ENCODE results near the gene ZNF654. TPM values are rescaled to one million over a fixed set of nuclear protein-coding genes. Genes with fewer than 3 reads are reported as not detected.
A peak's percentile ranks its signal among the peaks of the same experiment; 100 is the strongest.

The ZNF654 gene
- total RNA-seq, 4 donors from 2014 or later, result 13.7 to 31.5 (median 15.7) TPM

- H3K27me3 ChIP-seq, result no peaks in the 10 kb centered on the region
- H3K36me3 ChIP-seq, result peaks cover 0 to 18% (median 0%) of the 10 kb centered on the region in 3 donors
- no peaks in the 10 kb centered on the region for H3K9me3 ChIP-seq
- peak within 1 kb of the TSS; percentile 80 to 99 (median 94) for H3K27ac ChIP-seq
- peak within 1 kb of the TSS; percentile 65 to 97 (median 82) for H3K4me3 ChIP-seq
- WGBS, 2 donors, result 0% methylated on average over 47 to 51 of the region's 57 CpGs
- H3K4me1 ChIP-seq, result peaks cover 0 to 49% (median 14%) of the 10 kb centered on the region in 4 donors
- DNase-seq (ENCODE audit: low spot score in 2 of 2), result peak; percentile 70 to 86
- TF ChIP-seq, protein P1, sequence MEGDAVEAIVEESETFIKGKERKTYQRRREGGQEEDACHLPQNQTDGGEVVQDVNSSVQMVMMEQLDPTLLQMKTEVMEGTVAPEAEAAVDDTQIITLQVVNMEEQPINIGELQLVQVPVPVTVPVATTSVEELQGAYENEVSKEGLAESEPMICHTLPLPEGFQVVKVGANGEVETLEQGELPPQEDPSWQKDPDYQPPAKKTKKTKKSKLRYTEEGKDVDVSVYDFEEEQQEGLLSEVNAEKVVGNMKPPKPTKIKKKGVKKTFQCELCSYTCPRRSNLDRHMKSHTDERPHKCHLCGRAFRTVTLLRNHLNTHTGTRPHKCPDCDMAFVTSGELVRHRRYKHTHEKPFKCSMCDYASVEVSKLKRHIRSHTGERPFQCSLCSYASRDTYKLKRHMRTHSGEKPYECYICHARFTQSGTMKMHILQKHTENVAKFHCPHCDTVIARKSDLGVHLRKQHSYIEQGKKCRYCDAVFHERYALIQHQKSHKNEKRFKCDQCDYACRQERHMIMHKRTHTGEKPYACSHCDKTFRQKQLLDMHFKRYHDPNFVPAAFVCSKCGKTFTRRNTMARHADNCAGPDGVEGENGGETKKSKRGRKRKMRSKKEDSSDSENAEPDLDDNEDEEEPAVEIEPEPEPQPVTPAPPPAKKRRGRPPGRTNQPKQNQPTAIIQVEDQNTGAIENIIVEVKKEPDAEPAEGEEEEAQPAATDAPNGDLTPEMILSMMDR (IDR thresholded peaks at IDR 0.05), result peak in 1 of 5 experiments; percentile 30
- TF ChIP-seq POLR2A (IDR thresholded peaks at IDR 0.05) (peak; percentile 43 to 63), EP300 (IDR thresholded peaks at IDR 0.05) (peak; percentile 34 to 94)
Measured at GRCh38 chr3:88149509-88150362, 90.7 kb downstream of the ZNF654 start, which contains the start of gene C3orf38. Gene C3orf38, plus strand, starts transcription at chr3:88149959. Its CDS starts 94 bp downstream, at chr3:88150053.

DNA sequence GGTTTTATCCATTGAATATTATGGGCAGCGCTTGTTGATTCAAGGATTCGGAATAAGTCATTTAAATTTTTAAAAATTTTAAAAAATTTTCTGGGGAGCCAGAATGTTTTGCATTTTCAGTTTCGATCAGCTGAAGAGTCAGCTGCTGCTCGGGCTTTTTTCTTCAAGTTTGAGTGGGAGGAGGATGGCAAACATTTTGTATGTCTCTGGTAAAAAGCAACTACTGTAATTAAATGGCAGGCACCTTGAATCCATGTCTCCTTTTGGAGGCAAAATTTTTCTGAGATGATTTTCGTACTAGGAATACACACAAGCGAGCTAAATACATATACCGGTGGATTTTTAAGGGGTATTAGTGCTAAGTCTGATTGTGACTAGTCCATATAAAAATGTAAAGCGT, 91.3 kb downstream of the ZNF654 start:
- H3K4me1 ChIP-seq, result peaks cover 0 to 49% (median 14%) of the 10 kb centered on the region in 4 donors
- no peak for DNase-seq (ENCODE audit: low spot score in 2 of 2)
- peak overlapping the region; percentile 80 to 99 (median 94) for H3K27ac ChIP-seq
- H3K4me3 ChIP-seq, result peak overlapping the region; percentile 65 to 97 (median 82)
- no peak for TF ChIP-seq POLR2A (IDR thresholded peaks at IDR 0.05)
- TF ChIP-seq, protein P1 (IDR thresholded peaks at IDR 0.05), result no peak
- no peak for TF ChIP-seq EP300 (IDR thresholded peaks at IDR 0.05)
- H3K27me3 ChIP-seq, result no peaks in the 10 kb centered on the region
- H3K36me3 ChIP-seq, result peaks cover 0 to 25% (median 0%) of the 10 kb centered on the region in 3 donors
- 0 to 2% methylated on average over 8 of the region's 8 CpGs for WGBS, 2 donors
- no peaks in the 10 kb centered on the region for H3K9me3 ChIP-seq

- 2% methylated on average over 6 of the region's 6 CpGs for WGBS, 2 donors
- TF ChIP-seq POLR2A (IDR thresholded peaks at IDR 0.05) (no peak), EP300 (IDR thresholded peaks at IDR 0.05) (no peak)
- TF ChIP-seq, protein P1 (IDR thresholded peaks at IDR 0.05), result no peak
- peak overlapping the region; percentile 65 to 97 (median 82) for H3K4me3 ChIP-seq
- no peaks in the 10 kb centered on the region for H3K9me3 ChIP-seq
- peak overlapping the region in 3 of 4 donors; percentile 92 to 99 (median 96) for H3K27ac ChIP-seq
- no peaks in the 10 kb centered on the region for H3K27me3 ChIP-seq
- DNase-seq (ENCODE audit: low spot score in 2 of 2), result no peak
- peaks cover 0 to 49% (median 14%) of the 10 kb centered on the region in 4 donors for H3K4me1 ChIP-seq
- peaks cover 0 to 29% (median 0%) of the 10 kb centered on the region in 3 donors for H3K36me3 ChIP-seq
Measured at GRCh38 chr3:88150806-88151205, 91.8 kb downstream of the ZNF654 start.

DNA sequence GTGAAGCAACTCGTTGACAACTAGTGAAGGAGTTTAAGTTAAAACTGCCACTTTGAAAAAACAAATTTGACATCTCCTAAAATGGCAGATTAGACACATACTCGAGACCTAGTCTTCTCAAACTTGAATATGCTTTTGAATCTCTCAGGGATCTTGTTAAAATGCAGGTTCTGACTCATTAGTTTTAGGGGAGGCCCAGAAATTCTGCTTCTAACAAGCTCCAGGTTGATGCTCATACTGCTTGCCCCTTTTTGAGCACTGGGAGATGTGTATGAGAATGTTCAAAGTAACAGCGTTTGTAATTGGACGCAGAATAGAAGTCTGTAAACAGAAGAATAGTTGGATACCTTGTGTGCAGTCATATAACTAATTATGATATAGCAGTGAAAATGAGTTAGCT, 92.3 kb downstream of the ZNF654 start:
- Histone ChIP-seq H3K36me3 (peaks cover 0 to 35% (median 0%) of the 10 kb centered on the region in 3 donors), H3K9me3 (no peaks in the 10 kb centered on the region), H3K27ac (peak overlapping the region in 3 of 4 donors; percentile 92 to 99 (median 96)), H3K27me3 (no peaks in the 10 kb centered on the region), H3K4me3 (peak overlapping the region; percentile 65 to 97 (median 82)), H3K4me1 (peaks cover 0 to 49% (median 14%) of the 10 kb centered on the region in 4 donors)
- TF ChIP-seq POLR2A (IDR thresholded peaks at IDR 0.05), result no peak
- TF ChIP-seq EP300 (IDR thresholded peaks at IDR 0.05), result no peak
- TF ChIP-seq, protein P1 (IDR thresholded peaks at IDR 0.05), result no peak
- WGBS, 2 donors, result 40% methylated on average over 4 of the region's 4 CpGs
- no peak for DNase-seq (ENCODE audit: low spot score in 2 of 2)

GRCh38 chr3:88152841-88153240, 93.8 kb downstream of the ZNF654 start:
- H3K27ac ChIP-seq, result no peak overlapping the region
- WGBS, 2 donors, result 70 to 82% methylated on average over 2 of the region's 2 CpGs
- no peak for DNase-seq (ENCODE audit: low spot score in 2 of 2)
- peaks cover 0 to 48% (median 3%) of the 10 kb centered on the region in 3 donors for H3K36me3 ChIP-seq
- no peak overlapping the region for H3K4me3 ChIP-seq
- H3K27me3 ChIP-seq, result no peaks in the 10 kb centered on the region
- TF ChIP-seq POLR2A (IDR thresholded peaks at IDR 0.05) (no peak), EP300 (IDR thresholded peaks at IDR 0.05) (no peak)
- TF ChIP-seq, protein P1 (IDR thresholded peaks at IDR 0.05), result no peak
- no peaks in the 10 kb centered on the region for H3K9me3 ChIP-seq
- peaks cover 0 to 58% (median 14%) of the 10 kb centered on the region in 4 donors for H3K4me1 ChIP-seq
